ENCODE results near the gene LKAAEAR1.

The LKAAEAR1 gene

DNA sequence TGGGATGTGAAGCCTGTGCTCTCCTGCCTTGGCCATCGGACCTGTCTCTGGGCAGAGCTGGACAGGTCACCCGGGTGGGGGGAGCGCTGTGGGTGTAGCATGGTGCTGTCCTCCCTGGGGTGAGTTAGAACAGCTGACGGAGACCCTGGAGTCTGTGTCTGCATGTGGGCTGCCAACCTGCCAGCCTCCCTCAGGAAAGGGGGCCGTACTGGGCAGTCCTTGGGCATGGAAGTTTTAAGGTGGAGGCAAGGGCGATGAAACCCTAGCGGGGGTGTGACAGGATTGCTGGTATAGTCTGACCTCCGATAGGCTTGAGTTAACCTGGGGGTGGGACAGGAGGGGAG is 37.2 kb downstream of the LKAAEAR1 start:
- TF ChIP-seq, protein P1, sequence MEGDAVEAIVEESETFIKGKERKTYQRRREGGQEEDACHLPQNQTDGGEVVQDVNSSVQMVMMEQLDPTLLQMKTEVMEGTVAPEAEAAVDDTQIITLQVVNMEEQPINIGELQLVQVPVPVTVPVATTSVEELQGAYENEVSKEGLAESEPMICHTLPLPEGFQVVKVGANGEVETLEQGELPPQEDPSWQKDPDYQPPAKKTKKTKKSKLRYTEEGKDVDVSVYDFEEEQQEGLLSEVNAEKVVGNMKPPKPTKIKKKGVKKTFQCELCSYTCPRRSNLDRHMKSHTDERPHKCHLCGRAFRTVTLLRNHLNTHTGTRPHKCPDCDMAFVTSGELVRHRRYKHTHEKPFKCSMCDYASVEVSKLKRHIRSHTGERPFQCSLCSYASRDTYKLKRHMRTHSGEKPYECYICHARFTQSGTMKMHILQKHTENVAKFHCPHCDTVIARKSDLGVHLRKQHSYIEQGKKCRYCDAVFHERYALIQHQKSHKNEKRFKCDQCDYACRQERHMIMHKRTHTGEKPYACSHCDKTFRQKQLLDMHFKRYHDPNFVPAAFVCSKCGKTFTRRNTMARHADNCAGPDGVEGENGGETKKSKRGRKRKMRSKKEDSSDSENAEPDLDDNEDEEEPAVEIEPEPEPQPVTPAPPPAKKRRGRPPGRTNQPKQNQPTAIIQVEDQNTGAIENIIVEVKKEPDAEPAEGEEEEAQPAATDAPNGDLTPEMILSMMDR (IDR thresholded peaks at IDR 0.05; ENCODE audit: control insufficient read depth, extremely low read depth, insufficient read depth): no peak
- H3K4me3 ChIP-seq (ENCODE audit: low read depth, low read length): no peak overlapping the region
- DNase-seq (ENCODE audit: low read depth): no peak

DNA sequence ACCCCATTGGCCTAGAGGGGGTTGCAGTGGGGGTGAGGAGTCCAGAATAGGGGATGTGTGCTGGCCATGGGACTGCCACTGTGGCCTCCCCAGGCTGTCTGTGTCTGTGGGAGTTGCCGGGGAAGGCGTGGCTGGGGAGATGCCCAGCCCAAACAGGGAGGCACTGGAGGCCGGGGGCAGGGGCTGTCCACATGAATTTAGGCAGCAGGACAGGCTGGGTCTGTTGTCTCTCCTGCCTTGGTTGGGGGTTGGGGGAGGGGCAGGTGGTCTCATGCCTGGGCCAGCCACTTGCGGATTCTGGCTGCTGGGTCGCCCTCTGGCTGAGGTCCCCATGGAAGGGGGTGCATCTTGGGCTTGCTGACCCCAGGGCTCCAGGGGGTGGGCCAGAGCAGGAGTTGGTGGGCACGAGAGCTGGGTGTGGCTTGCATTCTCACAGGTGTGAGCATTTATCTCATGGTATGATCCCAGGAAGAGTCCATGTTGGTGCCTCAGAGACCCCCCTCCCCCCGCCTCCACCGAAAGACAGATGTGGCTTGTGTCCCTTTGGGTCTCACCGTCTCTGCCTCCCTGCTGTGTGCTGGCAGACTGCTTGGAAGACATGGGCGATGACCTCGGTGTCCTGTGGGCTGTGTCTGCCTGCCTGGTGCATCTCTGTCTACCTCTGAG is 38.7 kb downstream of the LKAAEAR1 start:
- TF ChIP-seq, protein P1 (IDR thresholded peaks at IDR 0.05; ENCODE audit: control insufficient read depth, extremely low read depth, insufficient read depth): no peak
- DNase-seq (ENCODE audit: low read depth): no peak
- no peak overlapping the region for H3K4me3 ChIP-seq (ENCODE audit: low read depth, low read length)

DNA sequence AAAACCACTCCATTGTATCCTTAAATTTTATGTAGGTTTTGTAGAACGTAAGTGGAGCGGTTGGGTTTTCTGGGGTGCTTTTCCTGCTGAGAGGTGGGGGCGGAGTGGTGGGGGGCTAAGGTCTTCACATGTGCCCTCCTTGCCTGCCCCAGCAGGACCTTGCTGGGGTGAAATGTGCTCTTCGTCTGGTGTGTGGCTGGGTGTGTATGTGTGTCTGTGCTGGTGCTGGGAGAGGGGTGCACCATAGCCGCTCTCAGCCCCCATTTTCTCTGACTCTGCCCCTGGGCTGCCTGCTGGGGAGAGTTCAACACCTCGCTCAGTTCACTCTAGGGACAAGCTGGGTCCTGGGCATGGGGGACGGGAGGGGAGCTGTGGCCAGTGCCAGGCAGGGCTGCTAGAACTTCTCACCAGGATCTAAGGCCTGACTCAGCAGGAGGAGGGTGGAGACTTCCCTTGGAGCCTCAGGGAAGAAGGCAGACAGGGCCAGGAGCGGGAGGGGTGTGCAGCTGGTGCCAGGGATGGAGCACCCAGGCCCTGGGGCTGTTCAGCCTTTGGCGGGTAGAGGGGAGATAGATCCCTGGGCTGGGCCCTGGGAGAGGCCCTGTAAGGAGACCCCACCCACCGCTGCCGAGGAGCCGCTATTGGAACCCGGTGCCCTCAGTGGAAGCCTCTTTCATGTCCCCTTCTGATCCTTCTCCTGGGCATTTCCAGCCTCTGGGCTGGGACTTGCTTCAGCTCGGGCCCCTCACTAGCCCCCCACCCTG is 39.5 kb downstream of the LKAAEAR1 start:
- no peak for DNase-seq (ENCODE audit: low read depth)
- no peak overlapping the region for H3K4me3 ChIP-seq (ENCODE audit: low read depth, low read length)
- TF ChIP-seq, protein P1 (IDR thresholded peaks at IDR 0.05; ENCODE audit: control insufficient read depth, extremely low read depth, insufficient read depth): no peak

DNA sequence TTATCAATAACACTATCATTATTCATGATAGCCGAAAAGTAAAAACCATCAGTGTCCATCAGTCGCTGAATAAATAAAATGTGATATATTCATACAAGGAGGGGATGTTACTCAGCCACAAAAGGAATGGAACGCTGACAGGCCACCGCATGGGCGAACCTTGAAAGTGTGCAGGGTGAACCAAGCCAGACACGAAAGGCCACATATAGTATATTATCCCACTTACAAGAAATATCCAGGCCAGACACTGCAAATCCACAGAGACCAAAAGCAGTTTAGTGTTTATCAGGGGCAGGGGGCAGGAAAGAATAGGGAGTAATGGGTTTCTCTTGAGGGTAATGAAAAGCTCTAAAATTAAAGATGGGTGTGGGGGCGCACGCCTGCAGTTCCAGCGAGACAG is 40.4 kb downstream of the LKAAEAR1 start:
- no peak for DNase-seq (ENCODE audit: low read depth)
- no peak overlapping the region for H3K4me3 ChIP-seq (ENCODE audit: low read depth, low read length)
- TF ChIP-seq, protein P1 (IDR thresholded peaks at IDR 0.05; ENCODE audit: control insufficient read depth, extremely low read depth, insufficient read depth): no peak

DNA sequence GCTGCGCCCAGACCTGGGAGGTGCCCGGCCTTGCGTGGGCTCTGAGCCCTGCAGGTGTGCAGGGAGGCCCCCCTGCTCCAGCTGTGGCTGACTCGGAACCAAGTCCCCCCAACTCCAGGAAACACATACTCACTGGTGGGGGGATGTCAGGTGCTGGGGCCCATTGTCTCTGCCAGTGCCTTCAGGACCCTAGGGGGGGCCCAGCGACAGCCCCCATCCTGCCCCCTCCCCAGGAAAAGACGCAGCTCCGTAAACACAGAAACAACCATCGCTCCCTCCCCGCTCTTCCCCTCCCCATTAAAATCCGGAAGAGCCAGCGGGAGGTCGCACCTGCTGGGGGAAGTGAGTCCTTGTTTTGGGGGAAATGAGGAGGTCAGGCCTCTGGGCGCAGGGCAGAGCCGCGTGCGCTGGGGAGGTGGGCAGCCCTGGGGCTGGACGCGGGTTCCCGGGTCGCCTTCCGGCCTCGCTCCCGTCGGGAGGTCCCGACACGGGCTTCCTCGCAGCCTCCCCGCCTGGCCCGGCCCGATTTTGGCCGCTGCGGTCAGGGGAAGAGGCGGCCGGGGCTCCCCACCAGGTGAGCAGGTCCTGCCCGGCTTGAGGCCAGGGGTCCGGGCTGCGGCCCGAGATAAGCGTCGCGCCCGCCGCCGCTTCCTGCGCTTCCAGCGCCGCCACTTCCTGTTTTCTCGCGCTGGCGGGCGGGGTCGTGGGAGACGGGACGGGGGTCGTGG is 42.0 kb downstream of the LKAAEAR1 start:
- TF ChIP-seq, protein P1 (IDR thresholded peaks at IDR 0.05; ENCODE audit: control insufficient read depth, extremely low read depth, insufficient read depth): no peak
- H3K4me3 ChIP-seq (ENCODE audit: low read depth, low read length): 0 out of 2 replicates have a peak overlapping the region, but pooled peaks have one; percentile 2
- DNase-seq (ENCODE audit: low read depth): no peak

DNA sequence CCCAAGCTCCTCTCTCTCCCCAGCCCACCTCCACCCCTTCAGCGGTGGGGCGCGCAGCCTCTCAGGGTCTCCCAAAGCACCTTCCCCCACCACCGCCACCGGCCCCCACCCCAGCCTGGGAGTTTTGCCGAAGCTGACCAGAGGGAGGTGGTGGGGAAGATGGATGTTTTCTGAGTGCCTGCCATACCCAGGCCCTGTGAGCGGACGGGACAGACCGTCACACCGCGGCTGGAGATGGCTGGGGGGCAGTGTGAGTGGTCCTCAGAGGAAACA is 42.5 kb downstream of the LKAAEAR1 start:
- TF ChIP-seq, protein P1 (IDR thresholded peaks at IDR 0.05; ENCODE audit: control insufficient read depth, extremely low read depth, insufficient read depth): no peak
- no peak overlapping the region for H3K4me3 ChIP-seq (ENCODE audit: low read depth, low read length)

More for the DNA sequence above, 42.5 kb downstream of the LKAAEAR1 start:
- DNase-seq (ENCODE audit: low read depth): no peak

Data from LNCaP clone FGC (cell line).